SW480 (cell line): ENCODE measurements around the gene TEX38.
A peak's percentile ranks its signal among the peaks of the same experiment; 100 is the strongest.
"Not testable (repeated sequence)": the region's sequence is repeated elsewhere in the genome, so short reads cannot be mapped to it uniquely, and the experiment has no call there.

ENCODE experiments used
- DNase-seq: peaks from one replicate; pipeline ENCODE4 v3.0.0-alpha.2; 2016; ENCODE audit warnings: low spot score

TEX38 gene

GRCh38 chr1:46655848-46656247, 15.8 kb upstream of the TEX38 start:
- DNase-seq, result no peak

GRCh38 chr1:46656643-46657042, 15.0 kb upstream of the TEX38 start:
- DNase-seq, result no peak

- DNase-seq, result no peak
Measured at GRCh38 chr1:46657775-46658174, 13.9 kb upstream of the TEX38 start.

GRCh38 chr1:46659307-46659870, 12.3 kb upstream of the TEX38 start:
- no peak for DNase-seq

- not testable (repeated sequence) for DNase-seq
Measured at GRCh38 chr1:46660116-46660515, 11.5 kb upstream of the TEX38 start.

GRCh38 chr1:46662919-46663318, 8.7 kb upstream of the TEX38 start:
- not testable (repeated sequence) for DNase-seq

- no peak for DNase-seq
Measured at GRCh38 chr1:46665983-46666382, 5.7 kb upstream of the TEX38 start.

- DNase-seq, result peak; percentile 67
Measured at GRCh38 chr1:46667782-46668760, 3.6 kb upstream of the TEX38 start, which contains the start of gene ATPAF1. Gene ATPAF1 (minus strand): TSS chr1:46668364. CDS start chr1:46668322, 42 bp downstream.

GRCh38 chr1:46670134-46670533, 1.5 kb upstream of the TEX38 start:
- no peak for DNase-seq

GRCh38 chr1:46672696-46673095, 1.0 kb downstream of the TEX38 start:
- DNase-seq, result no peak

- DNase-seq, result peak; percentile 50
Measured at GRCh38 chr1:46673749-46674182, 2.1 kb downstream of the TEX38 start.

- DNase-seq, result peak; percentile 25
Measured at GRCh38 chr1:46675549-46676314, 4.1 kb downstream of the TEX38 start.

- no peak for DNase-seq
Measured at GRCh38 chr1:46676531-46676930, 4.9 kb downstream of the TEX38 start.

GRCh38 chr1:46677339-46677738, 5.7 kb downstream of the TEX38 start:
- no peak for DNase-seq

- no peak for DNase-seq
Measured at GRCh38 chr1:46679789-46680573, 8.3 kb downstream of the TEX38 start.

- no peak for DNase-seq
Measured at GRCh38 chr1:46681333-46682034, 9.8 kb downstream of the TEX38 start.

GRCh38 chr1:46682064-46682463, 10.4 kb downstream of the TEX38 start:
- DNase-seq, result no peak

- no peak for DNase-seq
Measured at GRCh38 chr1:46684670-46685069, 13.0 kb downstream of the TEX38 start.

- no peak for DNase-seq
Measured at GRCh38 chr1:46686255-46686654, 14.6 kb downstream of the TEX38 start.

- no peak for DNase-seq
Measured at GRCh38 chr1:46687093-46687659, 15.5 kb downstream of the TEX38 start.
